ENCODE data around the gene DHRS2. TPM values are rescaled to one million over a fixed set of nuclear protein-coding genes. Genes with fewer than 3 reads are reported as not detected.
"Not testable (repeated sequence)": the region's sequence is repeated elsewhere in the genome, so short reads cannot be mapped to it uniquely, and the experiment has no call there.

The DHRS2 gene, protein sequence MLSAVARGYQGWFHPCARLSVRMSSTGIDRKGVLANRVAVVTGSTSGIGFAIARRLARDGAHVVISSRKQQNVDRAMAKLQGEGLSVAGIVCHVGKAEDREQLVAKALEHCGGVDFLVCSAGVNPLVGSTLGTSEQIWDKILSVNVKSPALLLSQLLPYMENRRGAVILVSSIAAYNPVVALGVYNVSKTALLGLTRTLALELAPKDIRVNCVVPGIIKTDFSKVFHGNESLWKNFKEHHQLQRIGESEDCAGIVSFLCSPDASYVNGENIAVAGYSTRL
- polyA plus RNA-seq (ENCODE audit: insufficient read length in 4 of 4) = 100 to 1,000 TPM in 1 of 4 donors, 10 to 100 TPM in 2, 1 to 10 TPM in 1; 2.0 to 121 (median 57.1) TPM

DNA sequence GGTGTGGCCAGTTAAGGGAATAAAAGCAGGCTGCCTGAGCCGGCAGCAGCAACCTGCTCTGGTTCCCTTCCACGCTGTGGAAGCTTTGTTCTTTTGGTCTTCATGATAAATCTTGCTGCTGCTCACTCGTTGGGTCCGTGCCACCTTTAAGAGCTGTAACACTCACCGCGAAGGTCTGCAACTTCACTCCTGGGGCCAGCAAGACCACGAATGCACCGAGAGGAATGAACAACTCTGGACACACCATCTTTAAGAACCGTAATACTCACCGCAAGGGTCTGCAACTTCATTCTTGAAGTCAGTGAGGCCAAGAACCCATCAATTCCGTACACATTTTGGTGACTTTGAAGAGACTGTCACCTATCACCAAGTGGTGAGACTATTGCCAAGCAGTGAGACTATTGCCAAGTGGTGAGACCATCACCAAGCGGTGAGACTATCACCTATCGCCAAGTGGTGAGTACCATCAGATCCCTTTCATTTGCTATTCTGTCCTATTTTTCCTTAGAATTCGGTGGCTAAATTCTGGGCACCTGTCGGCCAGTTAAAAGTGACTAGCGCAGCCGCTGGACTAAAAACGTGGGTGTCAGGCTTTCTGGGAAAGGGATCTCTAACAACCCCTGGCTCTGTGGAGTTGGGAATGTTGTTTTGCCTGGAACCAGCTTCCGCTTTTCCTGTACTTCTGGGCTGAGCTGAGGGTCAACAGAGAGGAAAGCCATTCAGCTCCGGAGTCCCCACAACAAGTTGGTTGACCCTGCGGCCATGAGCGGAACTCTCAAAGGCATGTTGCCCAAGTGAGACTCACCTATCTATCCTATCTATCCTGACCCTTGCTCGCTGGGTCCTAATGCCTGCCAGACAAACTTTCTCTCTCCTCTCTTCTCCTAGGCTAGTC, at the start of gene DHRS2:
Gene DHRS2, plus strand, starts transcription at position 48 of the 895 bp plus-strand sequence. CDS start 2,501 bp downstream, outside the sequence.
- no peak for DNase-seq (ENCODE audit: low read depth in 4 of 4, low spot score in 3 of 4)

DNA sequence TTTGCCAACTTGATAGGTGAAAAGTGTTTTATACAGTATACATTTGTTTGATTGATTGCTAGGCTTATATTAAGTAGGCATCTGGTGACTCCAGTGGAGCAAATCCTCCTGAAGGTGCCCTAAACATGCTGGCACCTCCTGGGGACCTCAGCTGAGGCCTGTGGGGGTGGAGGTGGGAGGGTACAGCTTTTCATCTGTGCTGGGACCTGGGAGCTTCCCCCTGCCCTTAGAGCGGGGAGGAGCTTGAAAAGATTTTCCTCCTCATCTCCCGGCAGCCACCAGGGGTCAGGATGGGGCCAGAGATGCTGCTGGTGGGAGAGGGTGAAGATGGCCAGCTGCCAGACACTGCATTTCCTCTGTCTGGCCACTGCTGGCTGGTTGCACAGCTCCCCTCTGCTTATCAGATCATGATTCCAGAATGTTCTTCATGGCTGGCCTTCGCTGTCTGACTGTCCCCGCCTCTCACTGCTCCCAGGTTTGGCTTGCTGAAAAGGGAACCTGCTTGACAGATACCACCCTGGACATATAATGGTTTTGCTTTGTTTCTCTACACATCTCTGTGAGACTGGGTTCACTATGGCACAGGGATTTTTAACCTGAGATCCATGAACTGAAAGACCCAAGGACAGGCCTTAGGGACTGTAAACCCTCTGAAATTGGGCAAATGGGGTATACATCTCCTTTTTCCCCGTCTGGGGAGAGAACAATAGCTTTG, 47.1 kb upstream of the DHRS2 start:
- DNase-seq (ENCODE audit: low read depth in 4 of 4, low spot score in 3 of 4) = peak; percentile 67 to 84 (median 81)

DNA sequence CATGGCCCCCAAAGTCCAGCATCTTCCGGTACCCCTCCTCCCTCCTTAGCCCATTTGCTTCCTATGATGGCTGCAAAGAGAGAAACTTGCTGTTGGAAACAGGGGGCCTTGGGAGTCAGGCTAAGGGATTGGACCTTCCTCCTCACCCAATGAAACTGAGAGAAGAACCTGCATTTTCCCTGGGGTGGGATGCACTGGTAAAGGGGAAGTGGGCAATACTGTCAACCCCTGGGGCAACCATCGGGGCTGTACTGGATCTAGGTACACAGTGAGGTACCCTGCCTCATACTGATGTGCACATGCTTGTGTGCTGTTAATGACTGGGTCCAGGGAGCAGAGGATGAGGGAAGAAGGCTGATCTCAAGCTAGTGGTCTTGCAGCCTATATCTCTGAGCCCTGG, 46.6 kb upstream of the DHRS2 start:
- DNase-seq (ENCODE audit: low read depth in 4 of 4, low spot score in 3 of 4) = no peak

DNA sequence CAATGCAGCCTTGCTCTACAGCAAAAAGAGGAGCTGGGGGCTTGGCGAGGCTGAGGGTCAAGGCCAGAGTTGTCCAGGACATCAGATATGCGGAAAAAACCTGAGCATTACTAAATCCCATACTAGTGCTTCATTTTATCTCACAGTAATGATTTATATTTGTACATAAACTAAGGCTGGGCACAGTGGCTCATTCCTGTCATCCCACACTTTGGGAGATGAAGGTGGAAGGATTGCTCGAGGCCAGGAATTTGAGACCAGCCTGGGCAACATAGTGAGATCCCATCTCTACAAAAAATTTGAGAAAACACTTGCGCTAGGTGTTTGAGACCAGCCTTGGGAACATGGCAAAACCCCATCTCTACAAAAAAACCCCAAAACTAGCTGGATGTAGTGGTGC, 46.0 kb upstream of the DHRS2 start:
- no peak for DNase-seq (ENCODE audit: low read depth in 4 of 4, low spot score in 3 of 4)

DNA sequence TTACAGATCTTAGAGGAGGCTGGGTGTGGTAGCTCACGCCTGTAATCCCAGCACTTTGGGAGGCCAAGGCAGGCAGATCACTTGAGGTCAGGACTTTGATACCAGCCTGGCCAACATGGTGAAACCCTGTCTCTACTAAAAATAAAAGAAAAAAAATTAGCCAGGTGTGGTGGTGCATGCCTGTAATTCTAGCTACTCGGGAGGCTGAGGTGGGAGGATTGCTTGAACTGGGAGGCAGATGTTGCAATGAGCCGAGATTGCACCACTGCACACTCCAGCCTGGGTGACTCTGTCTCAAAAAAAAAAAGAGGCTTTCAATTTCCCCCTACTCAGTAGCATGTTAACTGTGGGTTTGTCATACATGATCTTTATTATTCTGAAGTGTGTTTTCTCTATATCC, 42.0 kb upstream of the DHRS2 start:
- not testable (repeated sequence) for DNase-seq (ENCODE audit: low read depth in 4 of 4, low spot score in 3 of 4)

DNA sequence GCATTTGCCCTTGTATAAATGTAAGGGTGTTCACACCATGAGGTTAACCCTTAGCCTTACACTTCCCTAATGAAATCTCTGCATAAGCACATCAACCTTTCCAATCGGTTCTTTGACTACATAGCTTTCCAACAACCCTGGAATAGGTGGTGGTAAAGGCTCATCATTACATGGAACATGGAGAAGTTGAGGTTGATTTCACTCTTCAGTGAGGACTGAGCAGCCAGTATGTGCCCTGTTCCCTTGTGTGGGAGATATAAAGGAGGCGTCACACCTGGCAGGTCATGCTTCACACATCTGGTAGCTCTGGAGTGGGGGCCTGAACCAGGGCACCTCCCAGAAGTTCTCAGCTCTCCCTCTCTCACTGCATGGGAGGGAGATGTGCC, 35.8 kb upstream of the DHRS2 start:
- DNase-seq (ENCODE audit: low read depth in 4 of 4, low spot score in 3 of 4) = no peak

- no peak for DNase-seq (ENCODE audit: low read depth in 4 of 4, low spot score in 3 of 4)
Observed at GRCh38 chr14:23600806-23601205, 35.4 kb upstream of the DHRS2 start.

DNA sequence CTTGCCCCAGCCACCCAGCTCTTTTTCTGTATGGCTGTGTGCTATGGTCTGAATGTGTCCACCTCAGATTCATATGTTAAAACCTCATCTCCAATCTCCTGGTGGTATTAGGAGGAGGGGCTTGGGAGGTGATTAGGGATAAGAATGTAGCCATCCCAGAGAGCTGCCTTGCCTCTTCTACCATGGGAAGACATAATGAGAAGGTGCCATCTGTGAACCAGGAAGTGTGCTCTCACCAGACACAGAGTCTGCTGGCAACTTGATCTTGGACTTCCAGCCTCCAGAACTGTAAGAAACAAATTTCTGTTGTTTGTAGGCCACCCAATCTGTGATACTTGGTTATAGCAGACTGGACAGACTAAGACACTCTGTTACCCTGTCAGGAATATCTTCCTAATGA, 34.7 kb upstream of the DHRS2 start:
- DNase-seq (ENCODE audit: low read depth in 4 of 4, low spot score in 3 of 4) = no peak

GRCh38 chr14:23601845-23602180, 34.4 kb upstream of the DHRS2 start:
- no peak for DNase-seq (ENCODE audit: low read depth in 4 of 4, low spot score in 3 of 4)

GRCh38 chr14:23602181-23603095, 33.7 kb upstream of the DHRS2 start:
- DNase-seq (ENCODE audit: low read depth in 4 of 4, low spot score in 3 of 4) = no peak

GRCh38 chr14:23603103-23603502, 33.1 kb upstream of the DHRS2 start:
- no peak for DNase-seq (ENCODE audit: low read depth in 4 of 4, low spot score in 3 of 4)

GRCh38 chr14:23604148-23604547, 32.0 kb upstream of the DHRS2 start:
- no peak for DNase-seq (ENCODE audit: low read depth in 4 of 4, low spot score in 3 of 4)

DNA sequence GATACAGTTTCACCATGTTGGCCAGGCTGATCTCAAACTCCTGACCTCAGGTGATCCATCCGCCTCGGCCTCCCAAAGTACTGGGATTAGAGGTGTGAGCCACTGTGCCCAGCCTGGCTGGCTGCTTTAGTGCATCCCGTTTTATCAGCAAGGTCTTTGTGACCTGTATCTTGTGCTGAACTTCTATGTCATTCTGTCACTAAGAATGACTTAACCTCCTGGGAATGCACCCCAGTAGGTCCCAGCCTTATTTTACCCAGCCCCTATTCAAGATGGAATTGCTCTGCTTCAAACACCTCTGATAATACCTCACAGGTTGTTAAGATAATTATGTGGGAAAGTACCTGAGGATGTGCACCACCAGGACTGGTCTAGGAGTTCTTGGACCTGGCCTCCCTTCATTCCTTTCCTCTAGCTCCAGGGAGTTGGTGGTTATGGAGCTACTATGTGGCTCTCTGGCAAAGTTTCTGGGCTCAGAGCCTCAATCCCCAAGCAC, 31.4 kb upstream of the DHRS2 start:
- no peak for DNase-seq (ENCODE audit: low read depth in 4 of 4, low spot score in 3 of 4)

DNA sequence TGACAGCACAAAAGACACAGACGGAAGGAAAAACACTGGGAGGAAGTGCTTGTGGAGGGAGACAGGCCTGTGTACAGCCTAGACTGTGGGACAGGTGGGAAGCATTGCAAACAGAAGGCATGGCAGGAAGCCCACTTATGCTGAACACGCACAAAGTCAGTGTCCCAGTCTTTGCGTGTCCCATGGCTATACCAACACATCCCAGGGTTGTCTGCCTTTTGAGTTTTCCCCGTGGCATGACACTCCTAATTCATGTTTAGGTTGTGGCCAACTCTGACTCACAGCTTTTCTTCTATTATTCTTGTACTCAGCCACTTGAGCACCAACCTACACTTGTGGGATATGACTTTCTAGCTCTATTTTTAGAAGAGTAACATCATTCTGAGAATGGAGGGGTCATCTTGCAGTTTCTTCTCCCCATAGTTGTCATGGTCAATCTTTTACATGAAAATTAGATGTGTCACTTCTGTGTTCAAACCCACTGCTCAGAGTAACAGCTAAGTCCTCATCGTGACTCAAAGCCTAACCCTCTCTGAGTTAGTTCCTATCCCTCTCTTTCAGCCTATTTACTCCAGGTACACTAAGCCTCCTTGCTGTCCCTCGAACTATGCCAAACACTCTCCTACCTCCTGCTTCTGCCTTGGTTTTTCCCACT, 30.1 kb upstream of the DHRS2 start:
- DNase-seq (ENCODE audit: low read depth in 4 of 4, low spot score in 3 of 4) = no peak

DNA sequence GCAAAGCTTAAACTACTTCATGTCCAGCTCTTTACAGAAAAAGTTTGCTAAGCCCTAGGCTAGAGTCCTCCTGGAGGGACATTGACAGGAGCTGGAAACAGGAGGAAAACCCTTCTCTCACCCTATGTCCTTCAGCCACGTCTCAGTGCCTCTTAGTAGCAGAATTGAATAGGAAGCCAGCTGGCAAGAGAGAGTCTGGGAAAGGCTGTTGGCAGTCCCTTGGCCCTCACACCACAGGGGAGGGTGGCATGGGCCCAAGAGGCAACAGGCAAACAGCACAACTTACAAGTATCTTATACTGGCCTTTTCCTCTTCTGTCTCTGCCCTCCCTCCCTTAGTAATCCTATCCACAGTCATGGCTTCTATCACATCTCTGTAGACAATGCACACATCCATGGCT, 27.7 kb upstream of the DHRS2 start:
- no peak for DNase-seq (ENCODE audit: low read depth in 4 of 4, low spot score in 3 of 4)

DNA sequence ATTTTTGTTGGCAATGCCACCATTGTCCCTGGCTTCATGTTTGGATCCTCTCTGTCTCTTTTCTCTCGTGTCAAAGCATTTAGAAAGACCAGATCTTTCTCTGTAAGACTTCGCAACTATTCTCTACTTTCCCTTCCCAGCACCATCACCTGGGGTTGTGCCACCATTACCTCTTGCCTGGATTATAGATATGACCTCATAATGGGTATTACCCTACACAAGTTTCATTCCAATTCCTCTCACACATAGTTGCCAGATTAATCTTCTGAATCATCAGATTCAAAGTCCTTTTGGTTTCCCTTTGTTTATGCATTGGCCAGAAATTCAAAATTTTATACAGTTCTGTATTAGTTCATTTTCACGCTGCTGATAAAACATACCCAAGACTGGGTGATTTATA, 27.2 kb upstream of the DHRS2 start:
- DNase-seq (ENCODE audit: low read depth in 4 of 4, low spot score in 3 of 4) = no peak

DNA sequence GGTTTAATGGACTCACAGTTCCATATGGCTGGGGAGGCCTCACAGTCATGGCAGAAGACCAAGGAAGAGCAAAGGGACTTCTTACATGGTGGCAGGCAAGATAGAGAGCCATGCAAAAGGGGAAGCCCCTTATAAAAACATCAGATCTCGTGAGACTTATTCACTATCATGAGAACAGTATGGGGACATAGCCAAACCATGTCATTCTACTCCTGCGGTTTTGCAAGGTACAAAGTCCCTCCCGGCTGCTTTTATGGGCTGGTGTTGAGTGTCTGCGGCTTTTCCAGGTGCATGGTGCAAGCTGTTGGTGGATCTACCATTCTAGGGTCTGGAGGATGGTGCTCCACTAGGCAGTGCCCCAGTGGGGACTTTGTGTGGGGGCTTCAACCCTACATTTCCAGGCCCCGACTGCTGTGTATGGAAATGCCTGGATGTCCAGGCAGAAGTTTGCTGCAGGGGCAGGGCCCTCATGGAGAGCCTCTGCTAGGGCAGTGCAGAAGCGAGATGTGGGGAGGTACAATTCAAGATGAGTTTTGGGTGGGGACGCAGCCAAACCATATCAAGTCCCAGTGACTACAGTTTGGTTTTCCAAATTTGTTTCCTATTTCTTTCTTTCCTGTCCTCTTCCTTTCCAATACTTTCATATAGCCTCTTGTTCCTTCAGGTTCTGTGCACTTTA, 26.6 kb upstream of the DHRS2 start:
- not testable (repeated sequence) for DNase-seq (ENCODE audit: low read depth in 4 of 4, low spot score in 3 of 4)

DNA sequence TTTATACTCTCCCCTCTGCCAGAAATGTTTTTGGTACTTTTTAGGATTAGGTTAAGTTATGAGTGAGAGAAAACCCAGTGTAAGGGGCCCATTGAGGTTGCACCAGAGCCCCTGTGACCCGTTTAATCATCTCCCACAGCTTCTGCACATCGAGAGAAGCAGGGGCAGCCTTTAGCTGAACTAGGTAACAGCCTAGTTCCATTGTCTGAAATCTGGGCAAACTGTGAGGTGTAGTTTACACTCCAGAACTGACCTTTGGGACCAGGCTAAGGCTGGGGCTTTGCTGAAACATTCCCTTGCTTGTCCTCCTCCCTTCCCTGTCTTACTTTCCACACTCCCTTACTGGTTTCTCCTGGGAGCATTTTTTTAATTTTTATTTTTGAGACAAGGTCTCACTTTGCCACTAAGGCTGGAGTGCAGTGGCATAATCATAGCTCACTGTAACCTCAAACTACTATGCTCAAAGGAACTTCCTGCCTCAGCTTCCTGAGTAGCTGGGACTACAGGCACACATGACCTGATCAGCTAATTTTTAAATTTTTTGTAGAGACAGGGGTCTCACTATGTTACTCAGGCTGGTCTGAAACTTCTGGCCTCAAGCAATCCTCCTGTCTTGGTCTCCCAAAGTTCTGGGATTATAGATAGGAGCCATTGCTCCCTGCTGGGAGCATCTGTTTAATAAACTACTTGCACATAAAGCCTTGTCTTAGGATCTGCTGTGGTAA, 25.9 kb upstream of the DHRS2 start:
- no peak for DNase-seq (ENCODE audit: low read depth in 4 of 4, low spot score in 3 of 4)

Data from left renal pelvis (tissue), 4 donors.